Neural progenitor cell (in vitro differentiated cells): ENCODE measurements around the gene UGT2B10. TPM values are rescaled to one million over a fixed set of nuclear protein-coding genes. Genes with fewer than 3 reads are reported as not detected.

Experiments
- DNase-seq: peaks from one replicate; pipeline ENCODE4 v3.0.0-alpha.2; 2016; ENCODE audit warnings: low spot score
- H2AFZ ChIP-seq: fragments of 200-600 bp; sonication (generic); replicated peaks from 2 replicates; pipeline ENCODE4 v1.6.1; 2016; ENCODE audit warnings: antibody characterized with exemption
- H3F3A ChIP-seq: fragments of 200-600 bp; sonication (generic); 2 replicates; pipeline ENCODE4 v1.6.1; 2016; ENCODE audit warnings: antibody characterized with exemption, low read depth
- H3K27ac ChIP-seq: fragments of 200-600 bp; sonication (generic); 2 replicates; pipeline ENCODE4 v1.5.1; 2016; ENCODE audit warnings: mild to moderate bottlenecking
- H3K27me3 ChIP-seq: fragments of 200-600 bp; sonication (generic); 2 replicates; pipeline ENCODE4 v1.6.1; 2016; ENCODE audit warnings: mild to moderate bottlenecking, moderate library complexity
- H3K36me3 ChIP-seq: fragments of 200-600 bp; sonication (generic); 2 replicates; pipeline ENCODE4 v1.5.1; 2016
- H3K4me1 ChIP-seq: fragments of 200-600 bp; sonication (generic); 2 replicates; pipeline ENCODE4 v1.6.1; 2016; ENCODE audit warnings: mixed run types
- H3K4me2 ChIP-seq: fragments of 200-600 bp; sonication (generic); 2 replicates; pipeline ENCODE4 v1.6.1; 2016
- H3K4me3 ChIP-seq: fragments of 200-600 bp; sonication (generic); 2 replicates; pipeline ENCODE4 v1.5.1; 2016
- H3K79me2 ChIP-seq: fragments of 200-600 bp; sonication (generic); 2 replicates; pipeline ENCODE4 v1.6.1; 2016; ENCODE audit warnings: low read depth
- H3K9ac ChIP-seq: fragments of 200-600 bp; sonication (generic); 2 replicates; pipeline ENCODE4 v1.6.1; 2016
- H3K9me3 ChIP-seq: fragments of 200-600 bp; sonication (generic); 2 replicates; pipeline ENCODE4 v1.5.1; 2016; ENCODE audit warnings: low read depth
- H4K20me1 ChIP-seq: fragments of 200-600 bp; sonication (generic); 2 replicates; pipeline ENCODE4 v1.6.1; 2016; ENCODE audit warnings: low read depth
- H3K27ac Mint-ChIP-seq: 3 replicates; pipeline ENCODE4 v1.8.0; 2021; ENCODE audit warnings: mixed read lengths
- H3K27me3 Mint-ChIP-seq: 2 replicates; pipeline ENCODE4 v1.8.0; 2022; ENCODE audit warnings: low read depth, mild to moderate bottlenecking, inconsistent platforms, moderate library complexity, mixed read lengths; ENCODE audit not compliant: insufficient read depth
- H3K36me3 Mint-ChIP-seq: 3 replicates; pipeline ENCODE4 v1.8.0; 2021; ENCODE audit warnings: mixed read lengths
- H3K4me1 Mint-ChIP-seq: 3 replicates; pipeline ENCODE4 v1.8.0; 2021; ENCODE audit warnings: mixed read lengths
- H3K4me3 Mint-ChIP-seq: 3 replicates; pipeline ENCODE4 v1.8.0; 2021; ENCODE audit warnings: mild to moderate bottlenecking, moderate library complexity, mixed read lengths
- H3K9me3 Mint-ChIP-seq: 3 replicates; pipeline ENCODE4 v1.8.0; 2020; ENCODE audit warnings: mixed read lengths
- EZH2 ChIP-seq: fragments of 200-600 bp; sonication (generic); IDR thresholded peaks from 2 replicates; pipeline ENCODE4 v1.6.1; 2017; ENCODE audit warnings: antibody characterized with exemption, mild to moderate bottlenecking, moderate library complexity
- EZH2phosphoT487 ChIP-seq: fragments of 200-600 bp; sonication (generic); IDR thresholded peaks from 2 replicates; pipeline ENCODE4 v1.6.1; 2017; ENCODE audit warnings: antibody characterized with exemption
- total RNA-seq: library from RNA; depleted of rRNA; stranded (reverse); fragments of >200 nt; gene quantifications from 2 replicates; pipeline ENCODE4 v1.2.3, GENCODE V29; 2015; ENCODE audit warnings: low replicate concordance
- TF ChIP-seq, protein P1 (sequence below): fragments of 200-600 bp; sonication (generic); IDR thresholded peaks from 2 replicates; pipeline ENCODE4 v1.5.1; 2017; ENCODE audit warnings: antibody characterized with exemption, mild to moderate bottlenecking

The UGT2B10 gene
- total RNA-seq, 1 donor from 2014 or later = not detected

GRCh38 chr4:68859655-68860054, 43.9 kb downstream of the UGT2B10 start:
- Histone ChIP-seq H4K20me1 (no peaks in the 10 kb centered on the region), H2AFZ (no peak overlapping the region), H3K9ac (no peak overlapping the region), H3K27ac (no peak overlapping the region), H3K4me1 (no peaks in the 10 kb centered on the region), H3K27me3 (no peaks in the 10 kb centered on the region), H3F3A (no peaks in the 10 kb centered on the region), H3K79me2 (no peaks in the 10 kb centered on the region), H3K4me2 (no peak overlapping the region), H3K9me3 (no peaks in the 10 kb centered on the region), H3K4me3 (no peak overlapping the region), H3K36me3 (no peaks in the 10 kb centered on the region)
- H3K4me1 Mint-ChIP-seq = peaks cover 2% of the 10 kb centered on the region
- no peaks in the 10 kb centered on the region for H3K36me3 Mint-ChIP-seq
- no peak overlapping the region for H3K27ac Mint-ChIP-seq
- no peak overlapping the region for H3K4me3 Mint-ChIP-seq
- H3K9me3 Mint-ChIP-seq = peaks cover 14% of the 10 kb centered on the region
- no peak for DNase-seq
- TF ChIP-seq EZH2phosphoT487 (no peak), EZH2 (no peak)
- TF ChIP-seq, protein P1, sequence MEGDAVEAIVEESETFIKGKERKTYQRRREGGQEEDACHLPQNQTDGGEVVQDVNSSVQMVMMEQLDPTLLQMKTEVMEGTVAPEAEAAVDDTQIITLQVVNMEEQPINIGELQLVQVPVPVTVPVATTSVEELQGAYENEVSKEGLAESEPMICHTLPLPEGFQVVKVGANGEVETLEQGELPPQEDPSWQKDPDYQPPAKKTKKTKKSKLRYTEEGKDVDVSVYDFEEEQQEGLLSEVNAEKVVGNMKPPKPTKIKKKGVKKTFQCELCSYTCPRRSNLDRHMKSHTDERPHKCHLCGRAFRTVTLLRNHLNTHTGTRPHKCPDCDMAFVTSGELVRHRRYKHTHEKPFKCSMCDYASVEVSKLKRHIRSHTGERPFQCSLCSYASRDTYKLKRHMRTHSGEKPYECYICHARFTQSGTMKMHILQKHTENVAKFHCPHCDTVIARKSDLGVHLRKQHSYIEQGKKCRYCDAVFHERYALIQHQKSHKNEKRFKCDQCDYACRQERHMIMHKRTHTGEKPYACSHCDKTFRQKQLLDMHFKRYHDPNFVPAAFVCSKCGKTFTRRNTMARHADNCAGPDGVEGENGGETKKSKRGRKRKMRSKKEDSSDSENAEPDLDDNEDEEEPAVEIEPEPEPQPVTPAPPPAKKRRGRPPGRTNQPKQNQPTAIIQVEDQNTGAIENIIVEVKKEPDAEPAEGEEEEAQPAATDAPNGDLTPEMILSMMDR = no peak
- no peaks in the 10 kb centered on the region for H3K27me3 Mint-ChIP-seq

- H4K20me1 ChIP-seq = no peaks in the 10 kb centered on the region
- H3K4me3 ChIP-seq = no peak overlapping the region
- TF ChIP-seq EZH2phosphoT487 (no peak), EZH2 (no peak)
- TF ChIP-seq, protein P1 = no peak
- Mint-ChIP-seq H3K36me3 (no peaks in the 10 kb centered on the region), H3K4me1 (peaks cover 14% of the 10 kb centered on the region), H3K9me3 (peaks cover 14% of the 10 kb centered on the region), H3K27me3 (no peaks in the 10 kb centered on the region), H3K4me3 (no peak overlapping the region), H3K27ac (no peak overlapping the region)
- H3K4me2 ChIP-seq = no peak overlapping the region
- no peak overlapping the region for H2AFZ ChIP-seq
- no peaks in the 10 kb centered on the region for H3K79me2 ChIP-seq
- H3K9me3 ChIP-seq = no peaks in the 10 kb centered on the region
- no peak for DNase-seq
- no peaks in the 10 kb centered on the region for H3F3A ChIP-seq
- no peaks in the 10 kb centered on the region for H3K36me3 ChIP-seq
- no peaks in the 10 kb centered on the region for H3K27me3 ChIP-seq
- peaks cover 4% of the 10 kb centered on the region for H3K4me1 ChIP-seq
- H3K27ac ChIP-seq = no peak overlapping the region
- H3K9ac ChIP-seq = no peak overlapping the region
Measured at GRCh38 chr4:68861057-68861456, 45.3 kb downstream of the UGT2B10 start.

DNA sequence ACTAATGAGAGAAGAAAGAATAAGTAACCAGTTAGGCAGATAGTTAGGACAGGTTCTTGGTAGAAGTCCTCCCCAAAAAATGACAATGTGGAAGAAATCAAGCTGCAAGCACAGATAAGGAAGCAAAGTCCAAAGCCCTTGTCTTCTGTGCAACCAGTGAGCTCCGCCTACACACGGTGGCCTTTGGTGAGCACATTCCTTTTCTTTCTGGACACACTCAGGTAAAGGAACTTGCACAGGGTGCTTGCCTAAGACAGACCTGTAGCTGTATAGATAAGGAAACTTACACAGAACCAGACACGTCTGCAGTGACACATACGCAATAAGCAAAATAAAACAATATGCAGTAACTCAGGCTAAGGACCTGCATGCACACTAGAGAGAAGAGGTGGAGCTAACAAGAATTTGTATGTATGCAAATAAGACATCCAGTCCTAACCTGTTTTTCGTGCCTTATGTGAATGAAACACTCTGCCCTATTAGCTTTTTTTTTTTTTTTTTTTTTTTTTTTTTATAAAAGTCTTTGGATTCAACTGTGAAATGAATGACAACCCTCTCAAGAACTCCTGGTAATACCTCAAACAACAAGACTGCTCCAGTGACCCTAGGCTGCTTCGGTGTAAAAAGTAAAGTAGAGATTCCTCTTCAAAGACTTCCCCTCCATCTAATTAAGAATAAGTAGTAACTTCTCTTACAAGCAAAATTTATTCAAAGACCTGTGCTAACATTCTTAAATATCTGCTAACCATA, 48.8 kb downstream of the UGT2B10 start:
- H3K9me3 ChIP-seq = no peaks in the 10 kb centered on the region
- Mint-ChIP-seq H3K27ac (no peak overlapping the region), H3K27me3 (no peaks in the 10 kb centered on the region), H3K9me3 (no peaks in the 10 kb centered on the region), H3K4me3 (no peak overlapping the region), H3K4me1 (peaks cover 19% of the 10 kb centered on the region), H3K36me3 (no peaks in the 10 kb centered on the region)
- H3K27me3 ChIP-seq = no peaks in the 10 kb centered on the region
- H3K4me1 ChIP-seq = peaks cover 4% of the 10 kb centered on the region
- TF ChIP-seq EZH2phosphoT487 = no peak
- TF ChIP-seq, protein P1 = no peak
- no peak for TF ChIP-seq EZH2
- no peaks in the 10 kb centered on the region for H3F3A ChIP-seq
- no peaks in the 10 kb centered on the region for H3K79me2 ChIP-seq
- H3K36me3 ChIP-seq = no peaks in the 10 kb centered on the region
- H3K9ac ChIP-seq = no peak overlapping the region
- no peak for DNase-seq
- H3K4me2 ChIP-seq = no peak overlapping the region
- no peaks in the 10 kb centered on the region for H4K20me1 ChIP-seq
- H3K4me3 ChIP-seq = no peak overlapping the region
- H2AFZ ChIP-seq = no peak overlapping the region
- no peak overlapping the region for H3K27ac ChIP-seq
